ENCODE data around the gene IAH1. TPM values are rescaled to one million over a fixed set of nuclear protein-coding genes. Genes with fewer than 3 reads are reported as not detected.

The IAH1 gene
- total RNA-seq, 1 experiment from 2014 or later: 39.3 TPM

DNA sequence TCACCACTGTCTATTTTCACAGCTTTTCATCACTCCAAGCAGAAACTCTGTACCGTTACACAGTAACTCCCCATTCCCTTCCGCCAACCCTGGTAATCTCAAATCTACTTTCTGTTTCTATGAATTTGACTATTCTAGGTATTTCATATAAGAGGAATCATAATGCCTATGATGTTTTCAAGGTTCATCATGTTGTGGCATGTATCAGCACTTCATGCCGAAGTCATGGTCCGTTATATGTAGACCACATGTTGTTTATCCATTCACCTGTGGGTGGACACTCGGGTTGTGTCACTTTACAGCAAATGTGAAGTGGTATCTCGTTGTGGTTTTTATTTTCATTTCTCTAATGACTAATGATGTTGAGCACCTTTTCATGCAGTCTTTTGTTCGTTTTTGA, 29.3 kb upstream of the IAH1 start:
- TF ChIP-seq EZH2phosphoT487 (IDR thresholded peaks at IDR 0.05; ENCODE audit: borderline replicate concordance, low read length) (no peak), EZH2 (IDR thresholded peaks at IDR 0.05; ENCODE audit: low read length, unreplicated experiment) (no peak)
- TF ChIP-seq, protein P1, sequence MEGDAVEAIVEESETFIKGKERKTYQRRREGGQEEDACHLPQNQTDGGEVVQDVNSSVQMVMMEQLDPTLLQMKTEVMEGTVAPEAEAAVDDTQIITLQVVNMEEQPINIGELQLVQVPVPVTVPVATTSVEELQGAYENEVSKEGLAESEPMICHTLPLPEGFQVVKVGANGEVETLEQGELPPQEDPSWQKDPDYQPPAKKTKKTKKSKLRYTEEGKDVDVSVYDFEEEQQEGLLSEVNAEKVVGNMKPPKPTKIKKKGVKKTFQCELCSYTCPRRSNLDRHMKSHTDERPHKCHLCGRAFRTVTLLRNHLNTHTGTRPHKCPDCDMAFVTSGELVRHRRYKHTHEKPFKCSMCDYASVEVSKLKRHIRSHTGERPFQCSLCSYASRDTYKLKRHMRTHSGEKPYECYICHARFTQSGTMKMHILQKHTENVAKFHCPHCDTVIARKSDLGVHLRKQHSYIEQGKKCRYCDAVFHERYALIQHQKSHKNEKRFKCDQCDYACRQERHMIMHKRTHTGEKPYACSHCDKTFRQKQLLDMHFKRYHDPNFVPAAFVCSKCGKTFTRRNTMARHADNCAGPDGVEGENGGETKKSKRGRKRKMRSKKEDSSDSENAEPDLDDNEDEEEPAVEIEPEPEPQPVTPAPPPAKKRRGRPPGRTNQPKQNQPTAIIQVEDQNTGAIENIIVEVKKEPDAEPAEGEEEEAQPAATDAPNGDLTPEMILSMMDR (conservative IDR thresholded peaks at IDR 0.05; ENCODE audit: low read depth, low read length): no peak
- Histone ChIP-seq H3K4me1 (ENCODE audit: insufficient read depth, low read length) (no peaks in the 10 kb centered on the region), H3K79me2 (ENCODE audit: low read length) (no peaks in the 10 kb centered on the region), H2AFZ (ENCODE audit: low read length) (no peak overlapping the region), H3K9me3 (ENCODE audit: low read length) (no peaks in the 10 kb centered on the region), H3K27ac (ENCODE audit: low read length) (no peak overlapping the region), H3K9ac (ENCODE audit: low read length) (no peak overlapping the region), H3K27me3 (ENCODE audit: low read length) (no peaks in the 10 kb centered on the region), H3F3A (ENCODE audit: low read length, unreplicated experiment) (no peaks in the 10 kb centered on the region), H3K4me2 (ENCODE audit: low read length) (no peak overlapping the region), H3K36me3 (ENCODE audit: low read depth, low read length) (peaks cover 39% of the 10 kb centered on the region), H3K9me2 (replicated peaks; ENCODE audit: low read length) (no peaks in the 10 kb centered on the region), H4K20me1 (ENCODE audit: low read length) (no peaks in the 10 kb centered on the region), H3K4me3 (ENCODE audit: low read length) (no peak overlapping the region)
- POLR2A ChIA-PET (ENCODE audit: unreplicated experiment): no interaction called here
- no TSS peak for BruUV-seq (replicated peaks)
- CTCF ChIA-PET: no interaction called here
- intact Hi-C loops (cut with micrococcal nuclease): no loop called here
- DNase-seq: no peak
- no peak for ATAC-seq

GRCh38 chr2:9451231-9451630, 23.1 kb upstream of the IAH1 start:
- DNase-seq: no peak
- ATAC-seq: no peak
- TF ChIP-seq EZH2 (IDR thresholded peaks at IDR 0.05; ENCODE audit: low read length, unreplicated experiment): no peak
- TF ChIP-seq EZH2phosphoT487 (IDR thresholded peaks at IDR 0.05; ENCODE audit: borderline replicate concordance, low read length): no peak
- TF ChIP-seq, protein P1 (conservative IDR thresholded peaks at IDR 0.05; ENCODE audit: low read depth, low read length): no peak
- H3K79me2 ChIP-seq (ENCODE audit: low read length): no peaks in the 10 kb centered on the region
- H3K4me1 ChIP-seq (ENCODE audit: insufficient read depth, low read length): no peaks in the 10 kb centered on the region
- no peak overlapping the region for H2AFZ ChIP-seq (ENCODE audit: low read length)
- ChIA-PET POLR2A (ENCODE audit: unreplicated experiment) (no interaction called here), CTCF (no interaction called here)
- BruUV-seq (replicated peaks): no TSS peak
- H3K36me3 ChIP-seq (ENCODE audit: low read depth, low read length): peaks cover 12% of the 10 kb centered on the region
- no peaks in the 10 kb centered on the region for H3K27me3 ChIP-seq (ENCODE audit: low read length)
- H3K4me3 ChIP-seq (ENCODE audit: low read length): no peak overlapping the region
- no peaks in the 10 kb centered on the region for H3F3A ChIP-seq (ENCODE audit: low read length, unreplicated experiment)
- no peaks in the 10 kb centered on the region for H3K9me3 ChIP-seq (ENCODE audit: low read length)
- no peak overlapping the region for H3K9ac ChIP-seq (ENCODE audit: low read length)
- H3K4me2 ChIP-seq (ENCODE audit: low read length): no peak overlapping the region
- intact Hi-C loops (cut with micrococcal nuclease): no loop called here
- no peak overlapping the region for H3K27ac ChIP-seq (ENCODE audit: low read length)
- H3K9me2 ChIP-seq (replicated peaks; ENCODE audit: low read length): no peaks in the 10 kb centered on the region
- H4K20me1 ChIP-seq (ENCODE audit: low read length): no peaks in the 10 kb centered on the region

DNA sequence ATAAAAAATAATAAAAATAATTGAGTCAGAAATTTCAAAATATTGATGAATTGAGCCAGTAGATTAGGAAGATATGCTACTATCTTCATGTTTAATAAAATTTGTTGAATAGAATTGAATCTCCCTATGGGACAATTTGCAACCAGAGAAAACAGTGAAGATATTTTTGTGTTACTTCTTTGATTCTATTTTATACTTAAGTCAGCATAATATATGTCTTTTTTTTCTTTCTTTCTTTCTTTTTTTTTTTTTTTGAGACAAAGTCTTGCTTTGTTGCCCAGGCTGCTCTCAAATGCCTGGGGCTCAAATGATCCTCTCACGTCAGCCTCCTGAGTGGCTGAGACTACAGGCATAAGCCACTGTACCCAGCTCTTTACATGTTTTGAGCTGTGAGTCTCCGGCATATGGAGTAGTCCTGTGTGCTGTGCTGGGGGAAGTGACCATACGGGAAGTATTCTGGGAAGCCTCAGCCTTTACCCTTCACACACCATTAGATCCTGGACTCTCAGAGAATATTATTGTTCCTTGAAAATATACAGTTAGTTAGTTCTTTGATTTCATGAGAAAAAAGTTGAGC, 13.8 kb upstream of the IAH1 start:
- H3K4me2 ChIP-seq (ENCODE audit: low read length): no peak overlapping the region
- ATAC-seq (no peak), DNase-seq (no peak)
- H3K27me3 ChIP-seq (ENCODE audit: low read length): no peaks in the 10 kb centered on the region
- TF ChIP-seq EZH2phosphoT487 (IDR thresholded peaks at IDR 0.05; ENCODE audit: borderline replicate concordance, low read length) (no peak), EZH2 (IDR thresholded peaks at IDR 0.05; ENCODE audit: low read length, unreplicated experiment) (no peak)
- TF ChIP-seq, protein P1 (conservative IDR thresholded peaks at IDR 0.05; ENCODE audit: low read depth, low read length): no peak
- H3K9me2 ChIP-seq (replicated peaks; ENCODE audit: low read length): no peaks in the 10 kb centered on the region
- BruUV-seq (replicated peaks): no TSS peak
- peaks cover 12% of the 10 kb centered on the region for H3K36me3 ChIP-seq (ENCODE audit: low read depth, low read length)
- H3K4me1 ChIP-seq (ENCODE audit: insufficient read depth, low read length): no peaks in the 10 kb centered on the region
- no peaks in the 10 kb centered on the region for H3K79me2 ChIP-seq (ENCODE audit: low read length)
- H2AFZ ChIP-seq (ENCODE audit: low read length): no peak overlapping the region
- intact Hi-C loops (cut with micrococcal nuclease): no loop called here
- H4K20me1 ChIP-seq (ENCODE audit: low read length): no peaks in the 10 kb centered on the region
- no peak overlapping the region for H3K4me3 ChIP-seq (ENCODE audit: low read length)
- ChIA-PET CTCF (no interaction called here), POLR2A (ENCODE audit: unreplicated experiment) (no interaction called here)
- H3K27ac ChIP-seq (ENCODE audit: low read length): no peak overlapping the region
- H3K9ac ChIP-seq (ENCODE audit: low read length): no peak overlapping the region
- no peaks in the 10 kb centered on the region for H3K9me3 ChIP-seq (ENCODE audit: low read length)
- H3F3A ChIP-seq (ENCODE audit: low read length, unreplicated experiment): no peaks in the 10 kb centered on the region
